ENCODE data around the gene TMEM271.

GRCh38 chr4:526971-527460 lies 49.1 kb downstream of the TMEM271 start:
- TF ChIP-seq SP1 (IDR thresholded peaks at IDR 0.05): no peak
- no peak for TF ChIP-seq CTCF (IDR thresholded peaks at IDR 0.05; ENCODE audit: low read depth, low read length, missing input control)

Measured in liver (tissue), 3 donors.